GM12878 (cell line): ENCODE results near the gene GLT8D1. TPM values are rescaled to one million over a fixed set of nuclear protein-coding genes. Genes with fewer than 3 reads are reported as not detected.

Experiments used
- BHLHE40 ChIP-seq, 2 experiments: fragments of 450-650 bp in 1 of 2; IDR thresholded peaks; 2 replicates each; pipeline ENCODE4 v1.6.1; 2011 to 2017; ENCODE audit warnings: low read depth in 2 of 2, borderline replicate concordance in 1 of 2, improper control_type of control experiment in 1 of 2, low read length in 1 of 2, mild to moderate bottlenecking in 1 of 2
- CBX5 ChIP-seq: sonication (generic); IDR thresholded peaks from 2 replicates; pipeline ENCODE4 v1.6.1; 2016; ENCODE audit warnings: low read depth, moderate library complexity, mild to moderate bottlenecking, inconsistent platforms
- CREB1 ChIP-seq: IDR thresholded peaks from 2 replicates; pipeline ENCODE4 v1.6.1; 2012; ENCODE audit warnings: low read depth, mild to moderate bottlenecking, inconsistent platforms
- ESRRA ChIP-seq: IDR thresholded peaks from 2 replicates; pipeline ENCODE4 v1.6.1; 2012; ENCODE audit warnings: mild to moderate bottlenecking, low read length, improper control_type of control experiment
- JUND ChIP-seq: IDR thresholded peaks from 2 replicates; pipeline ENCODE4 v1.6.1; 2012; ENCODE audit warnings: low read depth, mild to moderate bottlenecking, low read length, improper control_type of control experiment, moderate library complexity
- MEF2A ChIP-seq: IDR thresholded peaks from 2 replicates; pipeline ENCODE4 v1.6.1; 2011; ENCODE audit warnings: low read depth, mild to moderate bottlenecking, low read length, moderate library complexity; ENCODE audit not compliant: insufficient read depth
- MTA3 ChIP-seq: IDR thresholded peaks from 2 replicates; pipeline ENCODE4 v1.6.1; 2012; ENCODE audit warnings: low read length, inconsistent platforms, borderline replicate concordance
- NFIC ChIP-seq: IDR thresholded peaks from 2 replicates; pipeline ENCODE4 v1.6.1; 2012; ENCODE audit warnings: low read depth, mild to moderate bottlenecking, inconsistent platforms, low read length, moderate library complexity
- NFYA ChIP-seq: IDR thresholded peaks from 2 replicates; pipeline ENCODE4 v1.6.1; 2011; ENCODE audit warnings: low read depth, mild to moderate bottlenecking, low read length, improper control_type of control experiment, borderline replicate concordance
- RUNX3 ChIP-seq: IDR thresholded peaks from 2 replicates; pipeline ENCODE4 v1.6.1; 2012; ENCODE audit warnings: low read length, inconsistent platforms
- SIX5 ChIP-seq: IDR thresholded peaks from 2 replicates; pipeline ENCODE4 v1.6.1; 2011; ENCODE audit warnings: mild to moderate bottlenecking, low read depth, low read length, moderate library complexity; ENCODE audit not compliant: severe bottlenecking
- SMAD1 ChIP-seq: fragments of 450-650 bp; IDR thresholded peaks from 2 replicates; pipeline ENCODE4 v1.6.1; 2018; ENCODE audit warnings: mild to moderate bottlenecking, low read depth; ENCODE audit not compliant: partially characterized antibody
- SP1 ChIP-seq: IDR thresholded peaks from one replicate; pipeline ENCODE4 v1.6.1; 2011; ENCODE audit warnings: low read depth, low read length
- polyA plus RNA-seq, 11 experiments: library from polyadenylated mRNA; depleted of rRNA in 4 of 11; unstranded in 6 of 11; stranded (reverse) in 5 of 11; fragments of >200 nt; fragmentation: Nextera tagmentation in 4 of 11; fragmentation: Illumina TruSeq in 1 of 11; extraction: Ambion mirVana in 4 of 11; extraction: Trizol in 1 of 11; gene quantifications; 1 replicate in 1 of 11; 2 replicates in 10 of 11; pipeline versions ENCODE4 v1.2.1 to v1.2.3, GENCODE V29; 2011 to 2016; ENCODE audit warnings: inconsistent platforms in 2 of 11, missing spikeins in 2 of 11, low read depth in 1 of 11
- total RNA-seq, 4 experiments: library from RNA; depleted of rRNA in 3 of 4; stranded (reverse); fragments of >200 nt in 3 of 4; fragmentation: Illumina TruSeq in 1 of 4; extraction: Trizol in 1 of 4; gene quantifications; 2 replicates each; pipeline versions ENCODE4 v1.2.1 to v1.2.3, GENCODE V29; 2013 to 2021
- TF ChIP-seq, protein P1 (sequence below): fragments of 450-650 bp; IDR thresholded peaks from 2 replicates; pipeline ENCODE4 v1.6.1; 2017; ENCODE audit warnings: mild to moderate bottlenecking, low read depth, inconsistent platforms; ENCODE audit not compliant: poor library complexity, severe bottlenecking
- TF ChIP-seq, protein P2 (sequence below): fragments of 450-650 bp; formaldehyde crosslinking; IDR thresholded peaks from 2 replicates; pipeline ENCODE4 v1.4.0; 2020; ENCODE audit warnings: mild to moderate bottlenecking, moderate library complexity
- TF ChIP-seq, protein P3 (sequence below): fragments of 450-650 bp; IDR thresholded peaks from 2 replicates; pipeline ENCODE4 v1.6.1; 2018; ENCODE audit warnings: borderline replicate concordance, mild to moderate bottlenecking; ENCODE audit not compliant: partially characterized antibody
- TF ChIP-seq, protein P4 (sequence below): IDR thresholded peaks from 2 replicates; pipeline ENCODE4 v1.6.1; 2011; ENCODE audit warnings: low read depth, low read length, improper control_type of control experiment, borderline replicate concordance

Gene GLT8D1
- total and polyA plus RNA-seq, 10 of the 15 experiments (the other 5 are each of a cell fraction or from before 2014, with no cell fraction given), result 25.3 to 73.4 (median 48.4) TPM

DNA sequence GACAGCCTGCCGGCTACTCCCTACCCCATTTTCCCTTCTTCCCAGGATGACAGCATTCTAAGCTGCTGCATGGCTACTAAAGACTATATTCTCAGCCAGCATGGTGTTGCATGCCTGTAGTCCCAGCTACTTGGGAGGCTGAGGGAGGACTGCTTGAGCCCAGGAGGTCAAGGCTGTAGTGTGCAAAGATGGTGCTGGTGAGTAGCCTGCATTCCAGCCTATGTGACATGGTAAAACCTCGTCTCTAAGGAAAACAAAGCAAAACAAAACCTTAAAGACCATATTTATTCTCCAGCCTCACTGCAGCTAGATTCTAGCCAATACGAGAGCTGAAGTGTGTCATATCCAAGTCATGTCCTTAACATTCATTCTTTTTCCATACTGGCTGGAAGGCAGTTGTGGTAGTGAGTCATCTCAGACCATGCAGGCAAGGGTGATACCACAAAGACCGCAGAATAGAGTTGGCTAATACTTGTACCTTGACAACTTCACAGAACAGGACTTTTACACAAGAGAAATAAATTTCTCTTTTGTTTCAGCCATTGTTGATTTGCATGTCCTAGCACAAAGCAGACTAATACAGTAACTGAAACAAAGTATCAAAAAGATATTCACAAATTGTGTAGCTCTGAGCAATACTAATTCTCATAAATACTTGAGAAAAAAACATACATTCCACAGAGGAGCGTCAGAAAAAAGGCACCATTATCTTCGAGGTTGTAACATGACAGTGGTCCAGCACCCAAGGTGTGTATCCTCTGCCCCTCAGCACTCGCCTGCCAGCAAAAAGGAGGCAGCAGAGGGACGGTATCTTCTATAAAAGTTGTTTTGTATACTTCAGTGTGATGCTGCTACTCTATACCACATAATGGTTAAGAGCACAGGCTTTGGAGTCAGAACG lies 34.7 kb downstream of the GLT8D1 start (continued):
- TF ChIP-seq SIX5 (no peak), ESRRA (no peak), NFYA (no peak), NFIC (peak; percentile 93), RUNX3 (peak; percentile 99), SMAD1 (no peak), CBX5 (no peak), JUND (0 out of 2 replicates have a peak, but pooled peaks have one; percentile 51), MEF2A (0 out of 2 replicates have a peak, but pooled peaks have one; percentile 14), BHLHE40 (IDR thresholded peaks at IDR 0.05; ENCODE audit: borderline replicate concordance in 1 of 2, low read depth in 2 of 2, low read length in 1 of 2) (peak; percentile 30 to 53; a peak in 2 of 4 replicates), CREB1 (peak; percentile 41; the same call in 1 of the 2 replicates), SP1 (peak; percentile 7), MTA3 (0 out of 2 replicates have a peak, but pooled peaks have one; percentile 80)
- TF ChIP-seq, protein P1, sequence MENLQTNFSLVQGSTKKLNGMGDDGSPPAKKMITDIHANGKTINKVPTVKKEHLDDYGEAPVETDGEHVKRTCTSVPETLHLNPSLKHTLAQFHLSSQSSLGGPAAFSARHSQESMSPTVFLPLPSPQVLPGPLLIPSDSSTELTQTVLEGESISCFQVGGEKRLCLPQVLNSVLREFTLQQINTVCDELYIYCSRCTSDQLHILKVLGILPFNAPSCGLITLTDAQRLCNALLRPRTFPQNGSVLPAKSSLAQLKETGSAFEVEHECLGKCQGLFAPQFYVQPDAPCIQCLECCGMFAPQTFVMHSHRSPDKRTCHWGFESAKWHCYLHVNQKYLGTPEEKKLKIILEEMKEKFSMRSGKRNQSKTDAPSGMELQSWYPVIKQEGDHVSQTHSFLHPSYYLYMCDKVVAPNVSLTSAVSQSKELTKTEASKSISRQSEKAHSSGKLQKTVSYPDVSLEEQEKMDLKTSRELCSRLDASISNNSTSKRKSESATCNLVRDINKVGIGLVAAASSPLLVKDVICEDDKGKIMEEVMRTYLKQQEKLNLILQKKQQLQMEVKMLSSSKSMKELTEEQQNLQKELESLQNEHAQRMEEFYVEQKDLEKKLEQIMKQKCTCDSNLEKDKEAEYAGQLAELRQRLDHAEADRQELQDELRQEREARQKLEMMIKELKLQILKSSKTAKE, result peak; percentile 47
- TF ChIP-seq, protein P2, sequence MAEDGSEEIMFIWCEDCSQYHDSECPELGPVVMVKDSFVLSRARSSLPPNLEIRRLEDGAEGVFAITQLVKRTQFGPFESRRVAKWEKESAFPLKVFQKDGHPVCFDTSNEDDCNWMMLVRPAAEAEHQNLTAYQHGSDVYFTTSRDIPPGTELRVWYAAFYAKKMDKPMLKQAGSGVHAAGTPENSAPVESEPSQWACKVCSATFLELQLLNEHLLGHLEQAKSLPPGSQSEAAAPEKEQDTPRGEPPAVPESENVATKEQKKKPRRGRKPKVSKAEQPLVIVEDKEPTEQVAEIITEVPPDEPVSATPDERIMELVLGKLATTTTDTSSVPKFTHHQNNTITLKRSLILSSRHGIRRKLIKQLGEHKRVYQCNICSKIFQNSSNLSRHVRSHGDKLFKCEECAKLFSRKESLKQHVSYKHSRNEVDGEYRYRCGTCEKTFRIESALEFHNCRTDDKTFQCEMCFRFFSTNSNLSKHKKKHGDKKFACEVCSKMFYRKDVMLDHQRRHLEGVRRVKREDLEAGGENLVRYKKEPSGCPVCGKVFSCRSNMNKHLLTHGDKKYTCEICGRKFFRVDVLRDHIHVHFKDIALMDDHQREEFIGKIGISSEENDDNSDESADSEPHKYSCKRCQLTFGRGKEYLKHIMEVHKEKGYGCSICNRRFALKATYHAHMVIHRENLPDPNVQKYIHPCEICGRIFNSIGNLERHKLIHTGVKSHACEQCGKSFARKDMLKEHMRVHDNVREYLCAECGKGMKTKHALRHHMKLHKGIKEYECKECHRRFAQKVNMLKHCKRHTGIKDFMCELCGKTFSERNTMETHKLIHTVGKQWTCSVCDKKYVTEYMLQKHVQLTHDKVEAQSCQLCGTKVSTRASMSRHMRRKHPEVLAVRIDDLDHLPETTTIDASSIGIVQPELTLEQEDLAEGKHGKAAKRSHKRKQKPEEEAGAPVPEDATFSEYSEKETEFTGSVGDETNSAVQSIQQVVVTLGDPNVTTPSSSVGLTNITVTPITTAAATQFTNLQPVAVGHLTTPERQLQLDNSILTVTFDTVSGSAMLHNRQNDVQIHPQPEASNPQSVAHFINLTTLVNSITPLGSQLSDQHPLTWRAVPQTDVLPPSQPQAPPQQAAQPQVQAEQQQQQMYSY (CRISPR knock-in tag), result no peak
- TF ChIP-seq, protein P3, sequence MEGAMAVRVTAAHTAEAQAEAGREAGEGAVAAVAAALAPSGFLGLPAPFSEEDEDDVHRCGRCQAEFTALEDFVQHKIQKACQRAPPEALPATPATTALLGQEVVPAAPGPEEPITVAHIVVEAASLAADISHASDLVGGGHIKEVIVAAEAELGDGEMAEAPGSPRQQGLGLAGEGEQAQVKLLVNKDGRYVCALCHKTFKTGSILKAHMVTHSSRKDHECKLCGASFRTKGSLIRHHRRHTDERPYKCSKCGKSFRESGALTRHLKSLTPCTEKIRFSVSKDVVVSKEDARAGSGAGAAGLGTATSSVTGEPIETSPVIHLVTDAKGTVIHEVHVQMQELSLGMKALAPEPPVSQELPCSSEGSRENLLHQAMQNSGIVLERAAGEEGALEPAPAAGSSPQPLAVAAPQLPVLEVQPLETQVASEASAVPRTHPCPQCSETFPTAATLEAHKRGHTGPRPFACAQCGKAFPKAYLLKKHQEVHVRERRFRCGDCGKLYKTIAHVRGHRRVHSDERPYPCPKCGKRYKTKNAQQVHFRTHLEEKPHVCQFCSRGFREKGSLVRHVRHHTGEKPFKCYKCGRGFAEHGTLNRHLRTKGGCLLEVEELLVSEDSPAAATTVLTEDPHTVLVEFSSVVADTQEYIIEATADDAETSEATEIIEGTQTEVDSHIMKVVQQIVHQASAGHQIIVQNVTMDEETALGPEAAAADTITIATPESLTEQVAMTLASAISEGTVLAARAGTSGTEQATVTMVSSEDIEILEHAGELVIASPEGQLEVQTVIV, result no peak
- TF ChIP-seq, protein P4, sequence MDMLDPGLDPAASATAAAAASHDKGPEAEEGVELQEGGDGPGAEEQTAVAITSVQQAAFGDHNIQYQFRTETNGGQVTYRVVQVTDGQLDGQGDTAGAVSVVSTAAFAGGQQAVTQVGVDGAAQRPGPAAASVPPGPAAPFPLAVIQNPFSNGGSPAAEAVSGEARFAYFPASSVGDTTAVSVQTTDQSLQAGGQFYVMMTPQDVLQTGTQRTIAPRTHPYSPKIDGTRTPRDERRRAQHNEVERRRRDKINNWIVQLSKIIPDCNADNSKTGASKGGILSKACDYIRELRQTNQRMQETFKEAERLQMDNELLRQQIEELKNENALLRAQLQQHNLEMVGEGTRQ, result no peak
